NB4 (cell line): ENCODE measurements around the gene PCLO.

Experiments used
- CTCF ChIP-seq: IDR thresholded peaks from one replicate; pipeline ENCODE4 v1.5.1; 2012; ENCODE audit warnings: low read depth, low read length
- MAX ChIP-seq: IDR thresholded peaks from 2 replicates; pipeline ENCODE4 v1.6.1; 2011; ENCODE audit warnings: low read depth, low read length
- MYC ChIP-seq: IDR thresholded peaks from 2 replicates; pipeline ENCODE4 v1.6.1; 2011; ENCODE audit warnings: low read depth, low read length
- POLR2A ChIP-seq: IDR thresholded peaks from 2 replicates; pipeline ENCODE4 v1.6.1; 2011; ENCODE audit warnings: mild to moderate bottlenecking; ENCODE audit not compliant: insufficient read length; ENCODE audit errors: extremely low read depth

- TF ChIP-seq CTCF = no peak
- TF ChIP-seq POLR2A = no peak
- TF ChIP-seq MYC = no peak
- no peak for TF ChIP-seq MAX
Measured at GRCh38 chr7:82950436-82950835, 212.2 kb downstream of the PCLO start.
